MM.1S (cell line): ENCODE measurements around the gene SYT13.

Experiments used
- DNase-seq: peaks from one replicate; pipeline ENCODE4 v3.0.0-alpha.2; 2015
- H2AFZ ChIP-seq: fragments of 300-600 bp; sonication (generic); 2 replicates; pipeline ENCODE4 v1.6.0; 2016; ENCODE audit warnings: antibody characterized with exemption, low read length
- H3F3A ChIP-seq: fragments of 300-600 bp; sonication (generic); 2 replicates; pipeline ENCODE4 v1.6.1; 2016; ENCODE audit warnings: mild to moderate bottlenecking, antibody characterized with exemption, low read length, moderate library complexity, mixed read lengths; ENCODE audit not compliant: insufficient read depth
- H3K27ac ChIP-seq: fragments of 300-600 bp; sonication (generic); 2 replicates; pipeline ENCODE4 v1.5.1; 2016; ENCODE audit warnings: mild to moderate bottlenecking, low read length
- H3K27me3 ChIP-seq: fragments of 300-600 bp; sonication (generic); replicated peaks from 2 replicates; pipeline ENCODE4 v1.6.0; 2016; ENCODE audit warnings: low read length; ENCODE audit not compliant: insufficient read depth
- H3K36me3 ChIP-seq: fragments of 300-600 bp; sonication (generic); replicated peaks from 2 replicates; pipeline ENCODE4 v1.6.1; 2016; ENCODE audit warnings: mild to moderate bottlenecking, low read length, mixed read lengths; ENCODE audit not compliant: insufficient read depth
- H3K4me1 ChIP-seq: fragments of 300-600 bp; sonication (generic); 2 replicates; pipeline ENCODE4 v1.6.1; 2016; ENCODE audit warnings: low read length, mixed read lengths
- H3K4me2 ChIP-seq: fragments of 300-600 bp; sonication (generic); 2 replicates; pipeline ENCODE4 v1.6.0; 2016; ENCODE audit warnings: low read depth, low read length
- H3K4me3 ChIP-seq: fragments of 300-600 bp; sonication (generic); 2 replicates; pipeline ENCODE4 v1.5.1; 2016; ENCODE audit warnings: low read length, mixed read lengths
- H3K79me2 ChIP-seq: fragments of 300-600 bp; sonication (generic); 2 replicates; pipeline ENCODE4 v1.6.1; 2016; ENCODE audit warnings: mixed run types, low read length, mixed read lengths
- H3K9ac ChIP-seq: fragments of 300-600 bp; sonication (generic); 2 replicates; pipeline ENCODE4 v1.6.1; 2016; ENCODE audit warnings: low read length, mixed read lengths
- H3K9me2 ChIP-seq: fragments of 300-600 bp; sonication (generic); replicated peaks from 2 replicates; pipeline ENCODE4 v1.6.1; 2016; ENCODE audit warnings: mild to moderate bottlenecking, low read length, mixed read lengths; ENCODE audit not compliant: insufficient read depth
- H3K9me3 ChIP-seq: fragments of 300-600 bp; sonication (generic); replicated peaks from 2 replicates; pipeline ENCODE4 v1.6.1; 2016; ENCODE audit warnings: mild to moderate bottlenecking, low read length, mixed read lengths; ENCODE audit not compliant: insufficient read depth
- H4K20me1 ChIP-seq: fragments of 300-600 bp; sonication (generic); 2 replicates; pipeline ENCODE4 v1.6.1; 2016; ENCODE audit warnings: mild to moderate bottlenecking, low read length, moderate library complexity, mixed read lengths; ENCODE audit not compliant: insufficient read depth
- EZH2 ChIP-seq: fragments of 300-600 bp; sonication (generic); optimal IDR thresholded peaks from 2 replicates; pipeline ENCODE3; 2017; ENCODE audit warnings: low read depth, mild to moderate bottlenecking, antibody characterized with exemption, low read length, mixed read lengths
- EZH2phosphoT487 ChIP-seq: fragments of 300-600 bp; sonication (generic); IDR thresholded peaks from 2 replicates; pipeline ENCODE4 v1.6.1; 2018; ENCODE audit warnings: antibody characterized with exemption, low read length
- TF ChIP-seq, protein P1 (sequence below): fragments of 300-600 bp; sonication (generic); IDR thresholded peaks from 2 replicates; pipeline ENCODE4 v1.5.1; 2016; ENCODE audit warnings: antibody characterized with exemption, low read length, mixed read lengths

SYT13 gene

DNA sequence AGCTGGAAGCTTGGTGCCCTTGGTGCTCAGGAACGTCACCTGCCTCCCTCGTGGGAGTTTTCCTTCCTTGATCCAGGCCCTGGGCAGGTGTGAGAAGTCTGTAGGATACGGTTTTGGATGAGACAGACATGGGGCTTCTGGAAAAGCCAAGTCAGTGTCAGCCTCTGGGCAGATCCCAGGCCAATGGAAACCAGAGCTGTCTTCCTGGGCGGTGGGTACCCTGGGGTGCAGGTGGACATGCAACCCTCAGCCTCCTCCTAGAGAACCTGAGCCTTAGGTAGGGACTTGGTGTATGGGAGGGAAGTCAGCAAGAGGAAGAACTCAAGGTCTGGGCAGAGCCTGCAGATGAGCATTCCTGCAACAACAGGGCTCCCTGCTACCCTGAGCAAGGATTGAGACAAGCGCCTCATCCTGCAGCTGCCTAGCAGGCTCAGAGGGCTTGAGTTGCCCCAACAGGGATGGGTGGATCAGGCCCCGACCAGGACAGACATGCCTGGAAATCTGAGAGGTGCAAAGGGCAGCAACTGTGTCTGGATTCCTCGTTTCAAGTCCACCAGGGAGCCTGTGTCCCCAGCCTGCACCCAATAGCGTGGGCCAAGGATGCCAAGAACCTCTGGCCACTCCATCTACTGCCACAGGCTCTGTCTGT lies 37.6 kb upstream of the SYT13 start:
- Histone ChIP-seq H2AFZ (no peak overlapping the region), H3K27ac (no peak overlapping the region), H3K4me3 (no peak overlapping the region), H3K9ac (no peak overlapping the region), H3K79me2 (no peaks in the 10 kb centered on the region), H3K4me2 (no peak overlapping the region), H4K20me1 (no peaks in the 10 kb centered on the region), H3K4me1 (no peaks in the 10 kb centered on the region), H3F3A (no peaks in the 10 kb centered on the region), H3K9me2 (no peaks in the 10 kb centered on the region), H3K9me3 (no peaks in the 10 kb centered on the region), H3K36me3 (no peaks in the 10 kb centered on the region), H3K27me3 (no peaks in the 10 kb centered on the region)
- TF ChIP-seq, protein P1, sequence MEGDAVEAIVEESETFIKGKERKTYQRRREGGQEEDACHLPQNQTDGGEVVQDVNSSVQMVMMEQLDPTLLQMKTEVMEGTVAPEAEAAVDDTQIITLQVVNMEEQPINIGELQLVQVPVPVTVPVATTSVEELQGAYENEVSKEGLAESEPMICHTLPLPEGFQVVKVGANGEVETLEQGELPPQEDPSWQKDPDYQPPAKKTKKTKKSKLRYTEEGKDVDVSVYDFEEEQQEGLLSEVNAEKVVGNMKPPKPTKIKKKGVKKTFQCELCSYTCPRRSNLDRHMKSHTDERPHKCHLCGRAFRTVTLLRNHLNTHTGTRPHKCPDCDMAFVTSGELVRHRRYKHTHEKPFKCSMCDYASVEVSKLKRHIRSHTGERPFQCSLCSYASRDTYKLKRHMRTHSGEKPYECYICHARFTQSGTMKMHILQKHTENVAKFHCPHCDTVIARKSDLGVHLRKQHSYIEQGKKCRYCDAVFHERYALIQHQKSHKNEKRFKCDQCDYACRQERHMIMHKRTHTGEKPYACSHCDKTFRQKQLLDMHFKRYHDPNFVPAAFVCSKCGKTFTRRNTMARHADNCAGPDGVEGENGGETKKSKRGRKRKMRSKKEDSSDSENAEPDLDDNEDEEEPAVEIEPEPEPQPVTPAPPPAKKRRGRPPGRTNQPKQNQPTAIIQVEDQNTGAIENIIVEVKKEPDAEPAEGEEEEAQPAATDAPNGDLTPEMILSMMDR: no peak
- TF ChIP-seq EZH2 (no peak), EZH2phosphoT487 (no peak)
- no peak for DNase-seq

DNA sequence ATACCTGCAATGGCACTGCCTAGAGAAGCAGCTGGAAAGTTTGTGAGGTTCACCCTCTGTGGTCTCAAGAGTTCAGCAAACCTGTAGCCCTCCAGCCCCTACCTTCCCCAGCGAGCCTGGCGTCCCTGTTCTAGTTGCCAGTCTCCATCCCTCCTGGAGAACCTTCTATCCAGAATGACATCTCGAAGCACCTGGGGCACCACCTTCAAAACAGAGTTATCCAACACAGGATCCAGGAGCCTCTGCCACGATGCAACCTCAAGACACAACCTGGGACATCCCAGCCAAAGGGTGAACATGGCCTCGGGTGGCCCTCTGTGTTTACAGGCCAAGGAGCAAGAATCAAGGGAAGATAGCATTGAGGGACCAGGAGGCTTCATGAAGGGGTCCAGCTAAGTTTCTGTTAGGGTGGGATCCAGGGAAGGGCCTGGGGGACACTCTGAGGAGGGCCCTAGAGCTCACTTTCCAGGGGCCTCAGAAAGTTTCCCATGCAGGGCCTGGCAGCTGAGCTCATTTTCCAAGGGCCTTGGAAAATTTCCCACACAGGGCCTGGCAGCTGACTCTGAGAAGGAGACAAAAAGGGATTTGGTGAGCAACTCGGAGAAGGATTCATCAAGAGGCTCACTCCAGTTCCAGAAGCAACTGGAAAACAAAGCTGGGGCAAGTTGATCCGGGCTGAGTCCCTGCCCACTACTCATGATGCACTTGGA lies 36.9 kb upstream of the SYT13 start:
- H3K9ac ChIP-seq: no peak overlapping the region

DNA sequence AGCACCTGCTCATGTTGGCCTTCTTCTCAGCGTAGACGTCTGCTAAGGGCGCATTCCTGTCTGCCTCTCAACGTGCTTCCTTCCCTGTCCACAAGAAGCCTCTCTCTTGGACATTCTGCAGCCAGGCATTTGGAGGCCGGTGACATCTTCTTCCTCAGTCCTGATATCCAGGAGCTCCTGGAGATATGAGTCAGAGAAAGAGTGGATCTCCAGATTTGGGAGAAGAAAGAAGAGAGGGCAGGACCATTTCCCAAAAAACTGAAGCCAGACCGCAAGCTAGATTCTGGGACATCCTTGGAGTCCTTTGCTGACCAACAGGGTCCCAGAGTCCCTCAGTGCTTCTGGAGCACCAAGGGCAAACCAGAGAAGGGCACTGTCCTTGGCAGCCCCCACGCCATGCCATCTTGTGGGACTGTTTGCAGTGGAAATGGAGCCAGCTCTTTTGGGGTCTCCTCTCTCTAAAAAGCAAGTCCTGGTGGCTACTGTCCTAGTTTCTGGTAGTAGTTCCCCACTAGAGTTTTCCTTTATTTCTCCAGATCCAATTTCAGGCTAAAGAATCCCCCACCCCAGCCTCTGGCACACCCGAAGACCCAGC lies 36.1 kb upstream of the SYT13 start:
- H3K27ac ChIP-seq: no peak overlapping the region
- no peak overlapping the region for H2AFZ ChIP-seq
- no peaks in the 10 kb centered on the region for H3K4me1 ChIP-seq
- H3K9me2 ChIP-seq: no peaks in the 10 kb centered on the region
- no peaks in the 10 kb centered on the region for H3K36me3 ChIP-seq
- no peak overlapping the region for H3K4me3 ChIP-seq
- no peaks in the 10 kb centered on the region for H3K9me3 ChIP-seq
- H3F3A ChIP-seq: no peaks in the 10 kb centered on the region
- H3K27me3 ChIP-seq: no peaks in the 10 kb centered on the region
- H3K9ac ChIP-seq: no peak overlapping the region
- H3K79me2 ChIP-seq: no peaks in the 10 kb centered on the region
- no peak overlapping the region for H3K4me2 ChIP-seq
- DNase-seq: no peak
- H4K20me1 ChIP-seq: no peaks in the 10 kb centered on the region
- TF ChIP-seq EZH2phosphoT487: no peak
- TF ChIP-seq EZH2: no peak
- TF ChIP-seq, protein P1: no peak

More for the DNA sequence above, 36.9 kb upstream of the SYT13 start:
- Histone ChIP-seq H4K20me1 (no peaks in the 10 kb centered on the region), H3K79me2 (no peaks in the 10 kb centered on the region), H3K4me2 (no peak overlapping the region), H3K36me3 (no peaks in the 10 kb centered on the region), H3K9me3 (no peaks in the 10 kb centered on the region), H3K27ac (no peak overlapping the region), H3K4me3 (no peak overlapping the region), H3F3A (no peaks in the 10 kb centered on the region), H2AFZ (no peak overlapping the region), H3K9me2 (no peaks in the 10 kb centered on the region), H3K4me1 (no peaks in the 10 kb centered on the region), H3K27me3 (no peaks in the 10 kb centered on the region)
- DNase-seq: no peak
- TF ChIP-seq EZH2phosphoT487: no peak
- TF ChIP-seq, protein P1: no peak
- no peak for TF ChIP-seq EZH2
